ENCODE data around the gene ITGAX.

- TF ChIP-seq CTCF (IDR thresholded peaks at IDR 0.05): no peak
- TF ChIP-seq ZFX (IDR thresholded peaks at IDR 0.05; ENCODE audit: borderline replicate concordance): no peak
Measured at GRCh38 chr16:31376705-31377104, 21.7 kb downstream of the ITGAX start.
